ENCODE data around the gene FRY.

FRY gene

DNA sequence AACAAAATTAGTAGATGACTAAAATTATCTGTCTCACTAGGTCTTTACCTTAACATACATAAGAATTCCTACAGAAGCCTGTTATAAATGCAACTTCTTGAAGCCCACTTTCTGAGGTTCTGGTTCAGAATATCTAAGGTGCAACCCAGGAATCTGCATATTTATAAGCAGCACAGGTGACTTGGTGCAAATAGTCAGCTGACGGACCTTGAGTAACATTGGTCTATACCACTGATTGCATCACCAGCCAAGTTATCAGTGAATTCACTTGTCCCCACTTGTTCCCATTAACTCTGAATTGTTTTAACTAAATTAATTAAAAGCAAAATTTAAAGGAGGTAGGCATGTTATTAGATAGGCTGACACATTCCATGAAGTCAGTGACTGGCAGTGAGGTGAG lies 109.9 kb downstream of the FRY start:
- H3K4me3 ChIP-seq (replicated peaks; ENCODE audit: low read depth, low read length): no peak overlapping the region
- no peak for DNase-seq (ENCODE audit: low read depth)
- TF ChIP-seq, protein P1, sequence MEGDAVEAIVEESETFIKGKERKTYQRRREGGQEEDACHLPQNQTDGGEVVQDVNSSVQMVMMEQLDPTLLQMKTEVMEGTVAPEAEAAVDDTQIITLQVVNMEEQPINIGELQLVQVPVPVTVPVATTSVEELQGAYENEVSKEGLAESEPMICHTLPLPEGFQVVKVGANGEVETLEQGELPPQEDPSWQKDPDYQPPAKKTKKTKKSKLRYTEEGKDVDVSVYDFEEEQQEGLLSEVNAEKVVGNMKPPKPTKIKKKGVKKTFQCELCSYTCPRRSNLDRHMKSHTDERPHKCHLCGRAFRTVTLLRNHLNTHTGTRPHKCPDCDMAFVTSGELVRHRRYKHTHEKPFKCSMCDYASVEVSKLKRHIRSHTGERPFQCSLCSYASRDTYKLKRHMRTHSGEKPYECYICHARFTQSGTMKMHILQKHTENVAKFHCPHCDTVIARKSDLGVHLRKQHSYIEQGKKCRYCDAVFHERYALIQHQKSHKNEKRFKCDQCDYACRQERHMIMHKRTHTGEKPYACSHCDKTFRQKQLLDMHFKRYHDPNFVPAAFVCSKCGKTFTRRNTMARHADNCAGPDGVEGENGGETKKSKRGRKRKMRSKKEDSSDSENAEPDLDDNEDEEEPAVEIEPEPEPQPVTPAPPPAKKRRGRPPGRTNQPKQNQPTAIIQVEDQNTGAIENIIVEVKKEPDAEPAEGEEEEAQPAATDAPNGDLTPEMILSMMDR (IDR thresholded peaks at IDR 0.05; ENCODE audit: low read length, missing control alignments): no peak

DNA sequence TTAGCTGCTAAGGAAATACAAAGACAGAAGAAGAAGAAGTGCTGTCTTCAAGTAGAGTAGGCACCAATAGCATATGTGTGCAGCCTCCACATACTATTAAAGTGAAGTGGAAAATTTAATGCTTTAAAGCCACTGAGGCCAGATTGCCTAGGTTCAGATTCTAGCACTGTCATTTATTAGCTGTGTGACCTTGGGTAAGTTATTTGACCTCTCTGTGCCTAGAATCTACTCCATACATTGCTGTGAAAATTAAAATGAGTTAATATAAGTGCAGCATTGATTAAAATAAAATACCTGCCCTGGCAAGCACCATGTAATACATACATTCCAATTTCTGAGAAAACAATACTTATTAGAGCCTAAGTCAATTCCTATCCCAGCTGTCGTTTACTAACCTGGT lies 110.5 kb downstream of the FRY start:
- no peak for DNase-seq (ENCODE audit: low read depth)
- no peak overlapping the region for H3K4me3 ChIP-seq (replicated peaks; ENCODE audit: low read depth, low read length)
- TF ChIP-seq, protein P1 (IDR thresholded peaks at IDR 0.05; ENCODE audit: low read length, missing control alignments): no peak

DNA sequence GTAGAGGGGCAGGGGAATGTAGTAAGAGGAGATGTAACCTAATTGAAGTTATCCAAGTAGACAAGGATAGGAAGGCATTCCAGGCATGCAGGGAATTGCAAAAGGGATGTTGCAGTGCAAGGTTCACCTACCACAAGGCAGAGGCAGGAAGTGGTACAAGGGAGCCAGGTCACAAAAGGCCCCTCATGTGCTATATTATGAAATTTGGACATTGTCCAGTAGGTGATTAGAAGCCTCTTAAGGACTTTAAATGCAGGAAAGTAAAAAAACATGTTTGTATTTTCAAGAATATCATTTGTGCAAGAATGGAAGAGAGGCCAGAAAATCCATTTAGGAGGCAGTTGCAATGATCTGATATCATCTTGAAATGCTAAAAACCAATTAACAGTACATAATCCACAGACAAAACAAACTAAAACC lies 111.4 kb downstream of the FRY start:
- no peak overlapping the region for H3K4me3 ChIP-seq (replicated peaks; ENCODE audit: low read depth, low read length)
- peak; percentile 74 for DNase-seq (ENCODE audit: low read depth)
- TF ChIP-seq, protein P1 (IDR thresholded peaks at IDR 0.05; ENCODE audit: low read length, missing control alignments): no peak

DNA sequence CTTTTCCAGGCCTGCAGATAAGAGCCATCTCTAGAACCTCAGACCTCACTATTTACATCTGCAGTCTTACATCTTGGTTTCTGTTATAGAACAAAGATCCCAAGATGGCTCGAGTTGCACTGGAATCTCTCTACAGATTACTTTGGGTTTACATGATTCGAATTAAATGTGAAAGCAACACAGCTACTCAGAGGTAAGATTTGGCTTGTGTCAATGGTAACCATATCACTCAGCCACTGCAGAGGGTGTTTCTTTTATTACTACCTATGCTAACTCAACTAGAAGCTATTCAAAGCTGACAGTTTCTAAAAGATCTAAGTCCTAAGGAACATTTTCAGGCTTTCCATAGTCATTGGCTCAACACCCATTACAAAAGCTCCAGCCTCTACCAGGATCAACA lies 115.6 kb downstream of the FRY start:
- no peak for DNase-seq (ENCODE audit: low read depth)

DNA sequence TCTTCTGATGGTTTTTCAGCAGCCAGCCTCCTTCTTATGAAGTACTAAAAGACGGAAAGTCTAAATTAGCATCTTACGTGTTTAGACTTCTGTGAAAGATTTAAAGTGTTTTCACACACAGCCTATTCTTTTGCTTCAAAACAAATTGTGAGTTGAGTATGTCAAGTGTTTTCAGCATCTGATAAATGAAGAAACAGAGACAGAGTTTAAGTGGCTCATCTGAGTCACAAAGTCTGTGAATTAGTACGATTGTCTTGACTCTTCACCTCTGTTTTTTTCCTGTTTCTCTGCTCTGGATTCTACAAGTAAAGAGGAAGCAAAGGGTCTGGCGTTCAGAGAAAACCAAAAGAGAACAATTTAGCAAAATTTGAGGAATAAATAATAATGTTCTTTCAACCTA lies 116.4 kb downstream of the FRY start:
- TF ChIP-seq, protein P1 (IDR thresholded peaks at IDR 0.05; ENCODE audit: low read length, missing control alignments): no peak
- DNase-seq (ENCODE audit: low read depth): no peak
- H3K4me3 ChIP-seq (replicated peaks; ENCODE audit: low read depth, low read length): no peak overlapping the region

More for the DNA sequence above, 115.6 kb downstream of the FRY start:
- TF ChIP-seq, protein P1 (IDR thresholded peaks at IDR 0.05; ENCODE audit: low read length, missing control alignments): no peak
- H3K4me3 ChIP-seq (replicated peaks; ENCODE audit: low read depth, low read length): no peak overlapping the region

DNA sequence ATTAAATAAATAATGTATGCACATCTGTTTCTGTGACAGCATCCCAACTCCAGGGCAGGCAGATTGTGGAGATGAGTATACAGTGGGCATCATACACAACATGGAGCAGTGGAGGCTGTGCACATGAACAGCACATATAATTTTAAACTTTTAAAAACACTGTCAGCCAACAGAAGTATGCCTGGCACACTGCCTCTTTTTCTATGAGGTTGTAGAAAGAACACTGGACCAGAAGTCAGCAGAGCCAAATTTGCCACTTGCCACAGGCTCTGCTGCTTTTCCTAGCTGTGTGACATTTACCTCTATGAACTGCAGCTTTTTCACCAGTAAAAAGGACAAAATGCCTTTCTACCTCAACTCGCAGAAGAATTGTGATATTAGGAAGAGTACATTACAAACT lies 118.7 kb downstream of the FRY start:
- TF ChIP-seq, protein P1 (IDR thresholded peaks at IDR 0.05; ENCODE audit: low read length, missing control alignments): no peak
- no peak for DNase-seq (ENCODE audit: low read depth)
- no peak overlapping the region for H3K4me3 ChIP-seq (replicated peaks; ENCODE audit: low read depth, low read length)

DNA sequence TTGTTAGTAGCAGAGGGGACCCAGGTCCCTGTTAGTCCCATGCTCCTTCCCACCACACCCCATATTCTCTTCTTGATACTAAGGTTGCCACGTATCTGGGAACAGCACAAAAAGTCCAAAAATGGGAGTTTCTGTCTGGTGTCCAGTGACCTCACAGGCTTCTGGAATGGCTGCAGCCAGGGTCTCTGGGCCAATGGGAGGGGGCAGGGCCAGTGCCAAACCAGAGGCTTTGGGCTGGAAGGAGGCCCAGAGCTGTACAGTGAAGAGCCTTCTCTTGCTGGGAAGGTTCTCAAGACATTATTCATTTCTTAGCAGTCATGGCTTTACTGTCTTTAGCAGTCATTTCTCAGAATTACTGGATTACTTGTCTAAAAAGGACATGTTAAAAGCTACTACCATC lies 119.2 kb downstream of the FRY start:
- DNase-seq (ENCODE audit: low read depth): peak; percentile 75
- TF ChIP-seq, protein P1 (IDR thresholded peaks at IDR 0.05; ENCODE audit: low read length, missing control alignments): no peak
- H3K4me3 ChIP-seq (replicated peaks; ENCODE audit: low read depth, low read length): no peak overlapping the region

Data from fibroblast of pulmonary artery (primary cell).